IPS-NIHi7 (cell line): Measurements from ENCODE around the gene DHRS3.

ENCODE experiments used
- DNase-seq: peaks from one replicate; pipeline ENCODE4 v3.0.0; 2012; ENCODE audit warnings: mixed read lengths; ENCODE audit errors: extremely low spot score

Gene DHRS3

DNA sequence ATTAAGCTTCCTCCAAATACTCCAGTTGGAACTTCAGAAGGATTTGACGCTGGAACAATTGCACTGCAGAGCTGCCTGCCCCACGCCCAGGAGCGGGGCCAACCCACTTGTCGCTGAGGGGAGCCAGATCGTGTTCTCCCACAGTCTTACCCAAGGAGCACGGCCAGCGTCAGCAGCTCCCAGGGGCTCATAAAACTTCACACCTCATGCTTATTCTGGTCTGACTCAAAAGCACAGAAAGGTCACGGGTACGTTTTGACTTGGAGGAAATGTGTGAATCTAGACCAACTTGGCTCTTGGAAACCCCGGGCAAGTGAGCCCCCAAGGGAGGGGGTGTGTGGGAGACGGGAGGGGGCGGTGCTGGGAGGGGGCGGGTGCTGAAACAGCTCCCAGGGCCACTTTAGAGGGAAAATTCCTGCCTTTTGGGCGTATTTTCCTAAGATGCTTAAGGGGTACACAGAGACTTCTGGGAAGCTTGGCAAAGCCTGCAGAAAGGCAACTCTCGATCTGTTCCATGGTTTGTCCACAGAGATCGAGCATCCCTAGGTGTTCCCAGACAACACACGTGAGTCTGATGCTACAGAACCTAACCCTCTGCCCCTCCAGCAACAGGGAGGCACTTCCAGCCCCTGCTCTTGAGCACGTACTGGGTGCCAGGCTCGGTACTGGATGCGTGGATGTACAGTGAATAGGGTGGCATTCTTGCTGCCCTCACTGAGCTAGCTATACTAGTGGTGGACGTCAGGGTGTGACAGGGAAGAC, 98.9 kb downstream of the DHRS3 start:
- no peak for DNase-seq
